Measurements from ENCODE around the gene TTL.
A peak's percentile ranks its signal among the peaks of the same experiment; 100 is the strongest.

The TTL gene

DNA sequence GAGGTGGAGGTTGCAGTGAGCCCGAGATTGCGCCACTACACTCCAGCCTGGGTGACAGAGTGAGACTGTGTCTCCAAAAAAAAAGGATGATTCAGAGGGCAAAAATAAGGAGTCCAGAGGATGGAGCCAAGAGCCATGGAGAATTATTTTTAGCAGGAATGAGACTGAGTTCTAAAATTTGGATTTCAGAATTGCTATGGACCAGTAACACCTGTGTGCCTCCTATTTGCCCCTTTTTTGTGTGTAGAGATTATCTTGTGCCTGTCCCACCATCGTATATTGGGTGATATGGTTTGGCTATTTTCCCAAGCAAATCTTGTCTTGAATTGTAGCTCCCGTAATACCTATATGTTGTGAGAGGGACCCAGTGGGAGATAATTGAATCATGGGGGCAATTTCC is 32.1 kb upstream of the TTL start:
- TF ChIP-seq, protein P1, sequence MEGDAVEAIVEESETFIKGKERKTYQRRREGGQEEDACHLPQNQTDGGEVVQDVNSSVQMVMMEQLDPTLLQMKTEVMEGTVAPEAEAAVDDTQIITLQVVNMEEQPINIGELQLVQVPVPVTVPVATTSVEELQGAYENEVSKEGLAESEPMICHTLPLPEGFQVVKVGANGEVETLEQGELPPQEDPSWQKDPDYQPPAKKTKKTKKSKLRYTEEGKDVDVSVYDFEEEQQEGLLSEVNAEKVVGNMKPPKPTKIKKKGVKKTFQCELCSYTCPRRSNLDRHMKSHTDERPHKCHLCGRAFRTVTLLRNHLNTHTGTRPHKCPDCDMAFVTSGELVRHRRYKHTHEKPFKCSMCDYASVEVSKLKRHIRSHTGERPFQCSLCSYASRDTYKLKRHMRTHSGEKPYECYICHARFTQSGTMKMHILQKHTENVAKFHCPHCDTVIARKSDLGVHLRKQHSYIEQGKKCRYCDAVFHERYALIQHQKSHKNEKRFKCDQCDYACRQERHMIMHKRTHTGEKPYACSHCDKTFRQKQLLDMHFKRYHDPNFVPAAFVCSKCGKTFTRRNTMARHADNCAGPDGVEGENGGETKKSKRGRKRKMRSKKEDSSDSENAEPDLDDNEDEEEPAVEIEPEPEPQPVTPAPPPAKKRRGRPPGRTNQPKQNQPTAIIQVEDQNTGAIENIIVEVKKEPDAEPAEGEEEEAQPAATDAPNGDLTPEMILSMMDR (IDR thresholded peaks at IDR 0.05; ENCODE audit: low read length, missing control alignments) = no peak

GRCh38 chr2:112451317-112451716 is 30.6 kb upstream of the TTL start:
- H3K4me3 ChIP-seq (replicated peaks; ENCODE audit: low read depth, low read length) = no peak overlapping the region
- DNase-seq (ENCODE audit: low read depth) = no peak
- TF ChIP-seq, protein P1 (IDR thresholded peaks at IDR 0.05; ENCODE audit: low read length, missing control alignments) = no peak

More for the DNA sequence above, 32.1 kb upstream of the TTL start:
- H3K4me3 ChIP-seq (replicated peaks; ENCODE audit: low read depth, low read length) = no peak overlapping the region
- no peak for DNase-seq (ENCODE audit: low read depth)

DNA sequence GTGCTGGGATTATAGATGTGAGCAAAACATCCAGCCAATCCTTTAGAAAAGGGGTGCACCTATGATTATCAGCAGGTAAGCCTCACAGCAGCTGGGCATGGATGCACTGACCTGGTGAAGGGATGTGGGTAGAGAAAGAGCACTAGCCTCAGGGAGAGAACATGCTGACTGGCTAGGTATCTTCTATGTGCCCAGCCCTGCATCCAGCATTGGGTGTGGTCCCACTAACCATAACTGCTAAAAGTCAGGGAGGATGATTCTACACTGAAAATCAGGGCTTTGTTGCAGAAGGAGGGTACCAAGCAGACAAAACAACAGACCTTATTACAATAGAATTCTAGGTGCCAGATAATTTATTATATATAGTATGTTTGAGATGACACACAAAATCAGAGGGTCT is 27.4 kb upstream of the TTL start:
- TF ChIP-seq, protein P1 (IDR thresholded peaks at IDR 0.05; ENCODE audit: low read length, missing control alignments) = no peak
- no peak for DNase-seq (ENCODE audit: low read depth)
- H3K4me3 ChIP-seq (replicated peaks; ENCODE audit: low read depth, low read length) = no peak overlapping the region

DNA sequence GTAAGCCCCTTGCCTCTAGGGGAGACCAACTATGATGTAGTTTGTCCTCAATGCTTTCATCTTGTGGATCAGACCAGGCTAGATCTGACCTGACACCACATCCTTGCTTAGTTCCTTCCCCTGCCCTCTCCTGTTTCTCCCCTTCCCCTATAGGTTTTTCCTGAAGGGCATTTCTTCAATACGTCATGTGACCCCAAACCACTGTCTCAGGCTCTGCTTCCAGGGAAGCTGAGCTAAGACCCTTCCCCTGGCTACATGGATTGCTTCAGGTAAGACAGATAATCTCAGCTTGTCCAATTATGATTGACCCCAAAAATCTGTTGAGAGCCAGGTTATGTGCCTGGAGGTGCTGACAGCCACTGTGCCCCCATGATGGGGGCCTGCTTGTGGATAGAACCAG is 22.6 kb upstream of the TTL start:
- H3K4me3 ChIP-seq (replicated peaks; ENCODE audit: low read depth, low read length) = no peak overlapping the region
- no peak for DNase-seq (ENCODE audit: low read depth)
- TF ChIP-seq, protein P1 (IDR thresholded peaks at IDR 0.05; ENCODE audit: low read length, missing control alignments) = no peak

- no peak for DNase-seq (ENCODE audit: low read depth)
- TF ChIP-seq, protein P1 (IDR thresholded peaks at IDR 0.05; ENCODE audit: low read length, missing control alignments) = no peak
- H3K4me3 ChIP-seq (replicated peaks; ENCODE audit: low read depth, low read length) = no peak overlapping the region
Observed at GRCh38 chr2:112462178-112462577, 19.8 kb upstream of the TTL start.

- DNase-seq (ENCODE audit: low read depth) = no peak
- no peak overlapping the region for H3K4me3 ChIP-seq (replicated peaks; ENCODE audit: low read depth, low read length)
- TF ChIP-seq, protein P1 (IDR thresholded peaks at IDR 0.05; ENCODE audit: low read length, missing control alignments) = no peak
Observed at GRCh38 chr2:112463256-112463655, 18.7 kb upstream of the TTL start.

- no peak overlapping the region for H3K4me3 ChIP-seq (replicated peaks; ENCODE audit: low read depth, low read length)
- DNase-seq (ENCODE audit: low read depth) = peak; percentile 39
- TF ChIP-seq, protein P1 (IDR thresholded peaks at IDR 0.05; ENCODE audit: low read length, missing control alignments) = peak; percentile 40
Observed at GRCh38 chr2:112465382-112465781, 16.6 kb upstream of the TTL start.
